ENCODE results near the gene MAPK4.
"Not testable (repeated sequence)": the region's sequence is repeated elsewhere in the genome, so short reads cannot be mapped to it uniquely, and the experiment has no call there.

The MAPK4 gene

DNA sequence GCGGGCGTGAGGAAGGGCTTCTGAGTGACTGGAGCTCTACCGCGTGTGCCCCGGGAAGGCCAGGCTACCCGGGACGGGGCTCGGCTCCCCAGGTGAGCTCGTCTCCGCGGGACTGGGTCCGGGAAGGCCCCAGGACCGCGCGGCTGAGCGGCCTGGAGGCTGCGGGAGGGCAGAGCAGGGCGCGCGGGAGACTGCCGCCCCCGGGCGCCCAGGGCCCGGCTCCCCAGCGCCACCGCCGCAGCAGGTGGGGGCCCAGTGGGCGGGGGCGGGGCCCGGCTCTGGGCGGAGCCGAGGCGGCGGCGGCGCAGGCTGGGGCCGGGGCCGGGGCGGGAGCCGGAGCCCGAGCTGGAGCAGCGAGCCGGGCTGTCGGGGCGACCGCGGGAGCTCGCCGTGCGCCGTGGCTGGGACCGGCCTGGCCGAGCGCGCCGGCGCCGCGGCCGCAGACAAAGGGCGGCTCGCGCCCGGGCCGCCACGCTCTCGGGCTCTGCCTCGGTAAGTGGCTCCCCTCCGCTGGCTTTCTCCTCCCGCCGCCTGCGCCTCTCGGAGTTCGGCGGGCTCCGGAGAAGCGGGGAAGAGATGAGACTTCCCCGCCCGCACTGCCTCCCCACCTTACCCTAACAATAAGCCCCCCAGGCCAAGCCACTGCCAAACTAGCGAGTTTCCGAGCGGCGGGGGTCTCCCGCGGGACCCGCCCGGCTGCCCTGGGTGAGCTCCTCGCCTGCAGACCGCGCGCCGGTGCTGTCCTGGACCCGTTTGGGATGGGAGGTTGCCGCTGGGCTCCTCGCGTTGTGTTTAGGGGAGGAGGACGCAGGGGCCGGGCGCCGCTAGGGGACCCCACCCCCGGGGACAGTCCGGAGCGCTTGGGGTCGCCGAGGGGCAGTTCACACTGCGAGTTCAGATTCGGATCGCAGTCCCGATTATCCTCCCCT is at the start of gene MAPK4:
TSS of gene MAPK4 (plus strand) at position 336 of the 929 bp plus-strand sequence. CDS start 103,872 bp downstream, outside the sequence.
- Histone ChIP-seq H3K27me3 (ENCODE audit: control insufficient read depth, insufficient read depth, low read length) (peaks cover 75% of the 10 kb centered on the region), H3K9ac (ENCODE audit: low read depth, low read length) (peak within 1 kb of the TSS; percentile 28), H3K4me3 (ENCODE audit: low read depth, low read length) (peak within 1 kb of the TSS; percentile 72), H3K4me1 (ENCODE audit: control insufficient read depth, insufficient read depth, low read length) (peaks cover 6% of the 10 kb centered on the region), H3K9me3 (ENCODE audit: control insufficient read depth, insufficient read depth, low read length) (no peaks in the 10 kb centered on the region), H3K36me3 (ENCODE audit: control insufficient read depth, insufficient read depth, low read length) (no peaks in the 10 kb centered on the region)

- H3K4me3 ChIP-seq (ENCODE audit: low read depth, low read length); H3K9ac ChIP-seq (ENCODE audit: low read depth, low read length); H3K27me3 ChIP-seq (ENCODE audit: control insufficient read depth, insufficient read depth, low read length); H3K36me3 ChIP-seq (ENCODE audit: control insufficient read depth, insufficient read depth, low read length); H3K9me3 ChIP-seq (ENCODE audit: control insufficient read depth, insufficient read depth, low read length); H3K4me1 ChIP-seq (ENCODE audit: control insufficient read depth, insufficient read depth, low read length): not testable (repeated sequence)
Measured at GRCh38 chr18:50517277-50517676, 42.6 kb upstream of the MAPK4 start.

- no peaks in the 10 kb centered on the region for H3K27me3 ChIP-seq (ENCODE audit: control insufficient read depth, insufficient read depth, low read length)
- H3K4me1 ChIP-seq (ENCODE audit: control insufficient read depth, insufficient read depth, low read length), result no peaks in the 10 kb centered on the region
- no peaks in the 10 kb centered on the region for H3K36me3 ChIP-seq (ENCODE audit: control insufficient read depth, insufficient read depth, low read length)
- H3K4me3 ChIP-seq (ENCODE audit: low read depth, low read length), result no peak overlapping the region
- no peaks in the 10 kb centered on the region for H3K9me3 ChIP-seq (ENCODE audit: control insufficient read depth, insufficient read depth, low read length)
- H3K9ac ChIP-seq (ENCODE audit: low read depth, low read length), result no peak overlapping the region
Measured at GRCh38 chr18:50518787-50519546, 40.9 kb upstream of the MAPK4 start.

DNA sequence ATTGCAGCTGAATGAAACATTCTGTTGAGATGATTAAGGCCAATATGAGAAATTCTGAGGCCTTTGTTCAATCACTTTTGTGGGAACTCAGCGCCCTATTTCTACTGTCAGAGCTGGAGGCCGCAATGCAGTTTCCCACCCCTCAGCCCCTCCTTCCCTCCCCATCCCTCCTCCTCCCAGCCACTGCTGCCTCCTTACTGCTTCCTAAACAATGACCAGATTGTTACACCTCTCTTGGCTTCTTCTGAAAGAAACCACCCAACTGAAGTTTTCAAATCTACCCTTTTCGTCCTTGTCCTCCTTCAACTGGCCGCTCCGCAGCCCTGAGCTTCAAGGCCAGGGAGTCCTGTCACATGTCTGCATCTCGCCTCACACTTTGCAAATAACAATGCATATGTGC is 36.7 kb upstream of the MAPK4 start:
- Histone ChIP-seq H3K9ac (ENCODE audit: low read depth, low read length) (no peak overlapping the region), H3K36me3 (ENCODE audit: control insufficient read depth, insufficient read depth, low read length) (no peaks in the 10 kb centered on the region), H3K27me3 (ENCODE audit: control insufficient read depth, insufficient read depth, low read length) (no peaks in the 10 kb centered on the region), H3K4me3 (ENCODE audit: low read depth, low read length) (no peak overlapping the region), H3K4me1 (ENCODE audit: control insufficient read depth, insufficient read depth, low read length) (no peaks in the 10 kb centered on the region), H3K9me3 (ENCODE audit: control insufficient read depth, insufficient read depth, low read length) (no peaks in the 10 kb centered on the region)

DNA sequence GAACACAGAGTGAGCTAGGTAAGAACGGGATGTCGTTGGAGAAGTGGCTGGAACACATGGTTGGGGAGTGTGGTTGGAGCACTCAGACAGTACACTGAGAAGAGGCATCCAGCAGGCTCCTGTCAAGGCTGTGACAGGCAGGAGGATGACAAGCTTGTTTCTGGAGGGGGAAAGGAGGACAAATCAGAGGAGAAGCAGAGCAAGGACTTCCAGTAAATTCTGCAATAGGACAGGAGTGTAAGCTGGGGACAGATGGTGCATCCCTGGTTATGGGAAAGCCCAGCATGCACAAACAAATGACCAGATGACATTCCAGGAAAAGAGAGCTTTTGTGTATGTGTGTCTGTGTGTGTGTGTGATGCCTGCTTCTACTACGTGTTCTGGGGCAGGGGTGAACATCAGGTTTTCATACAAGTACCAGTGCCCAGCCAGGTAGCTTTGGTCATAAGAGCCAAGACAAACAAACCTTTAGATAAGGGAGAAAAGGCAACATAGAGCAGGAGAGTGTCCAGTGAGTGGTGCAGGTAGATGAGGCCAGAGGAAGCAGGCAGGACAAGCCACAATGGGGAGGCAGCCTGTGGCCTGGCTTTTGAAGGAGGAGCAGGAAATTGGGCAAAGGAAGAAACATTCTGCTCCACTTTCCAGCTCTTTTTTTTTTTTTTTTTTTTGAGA is 32.1 kb upstream of the MAPK4 start:
- Histone ChIP-seq H3K36me3 (ENCODE audit: control insufficient read depth, insufficient read depth, low read length) (no peaks in the 10 kb centered on the region), H3K4me1 (ENCODE audit: control insufficient read depth, insufficient read depth, low read length) (no peaks in the 10 kb centered on the region), H3K4me3 (ENCODE audit: low read depth, low read length) (no peak overlapping the region), H3K27me3 (ENCODE audit: control insufficient read depth, insufficient read depth, low read length) (no peaks in the 10 kb centered on the region), H3K9ac (ENCODE audit: low read depth, low read length) (no peak overlapping the region), H3K9me3 (ENCODE audit: control insufficient read depth, insufficient read depth, low read length) (peaks cover 4% of the 10 kb centered on the region)

GRCh38 chr18:50528806-50529205 is 31.1 kb upstream of the MAPK4 start:
- Histone ChIP-seq H3K9me3 (ENCODE audit: control insufficient read depth, insufficient read depth, low read length) (peaks cover 4% of the 10 kb centered on the region), H3K36me3 (ENCODE audit: control insufficient read depth, insufficient read depth, low read length) (no peaks in the 10 kb centered on the region), H3K27me3 (ENCODE audit: control insufficient read depth, insufficient read depth, low read length) (no peaks in the 10 kb centered on the region), H3K4me1 (ENCODE audit: control insufficient read depth, insufficient read depth, low read length) (no peaks in the 10 kb centered on the region), H3K9ac (ENCODE audit: low read depth, low read length) (no peak overlapping the region), H3K4me3 (ENCODE audit: low read depth, low read length) (no peak overlapping the region)

GRCh38 chr18:50533822-50534221 is 26.1 kb upstream of the MAPK4 start:
- not testable (repeated sequence) for H3K27me3 ChIP-seq (ENCODE audit: control insufficient read depth, insufficient read depth, low read length); H3K4me1 ChIP-seq (ENCODE audit: control insufficient read depth, insufficient read depth, low read length); H3K4me3 ChIP-seq (ENCODE audit: low read depth, low read length); H3K36me3 ChIP-seq (ENCODE audit: control insufficient read depth, insufficient read depth, low read length); H3K9me3 ChIP-seq (ENCODE audit: control insufficient read depth, insufficient read depth, low read length); H3K9ac ChIP-seq (ENCODE audit: low read depth, low read length)

- not testable (repeated sequence) for H3K9ac ChIP-seq (ENCODE audit: low read depth, low read length); H3K27me3 ChIP-seq (ENCODE audit: control insufficient read depth, insufficient read depth, low read length); H3K4me1 ChIP-seq (ENCODE audit: control insufficient read depth, insufficient read depth, low read length); H3K4me3 ChIP-seq (ENCODE audit: low read depth, low read length); H3K9me3 ChIP-seq (ENCODE audit: control insufficient read depth, insufficient read depth, low read length); H3K36me3 ChIP-seq (ENCODE audit: control insufficient read depth, insufficient read depth, low read length)
Measured at GRCh38 chr18:50544476-50544875, 15.4 kb upstream of the MAPK4 start.

DNA sequence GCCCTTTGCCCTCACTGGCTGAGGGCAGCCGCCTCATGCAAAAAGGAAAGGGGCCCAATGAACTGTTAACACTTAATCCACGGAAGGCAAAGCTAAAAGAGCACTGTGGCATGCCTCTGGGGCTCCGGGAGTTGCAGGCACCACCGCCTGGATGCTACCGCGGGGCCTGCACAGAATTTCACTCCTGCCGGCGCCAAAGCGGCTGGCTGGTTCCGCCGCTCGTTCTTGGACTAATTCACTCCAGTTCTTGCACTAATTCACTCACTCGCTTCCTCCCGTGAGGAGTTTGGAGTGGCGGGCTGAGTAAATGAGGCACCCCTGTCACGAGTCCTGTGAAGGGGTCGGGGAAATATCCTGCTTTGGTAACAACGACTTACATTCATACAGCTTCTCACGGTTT is 14.0 kb upstream of the MAPK4 start:
- H3K27me3 ChIP-seq (ENCODE audit: control insufficient read depth, insufficient read depth, low read length), result peaks cover 5% of the 10 kb centered on the region
- no peak overlapping the region for H3K9ac ChIP-seq (ENCODE audit: low read depth, low read length)
- no peak overlapping the region for H3K4me3 ChIP-seq (ENCODE audit: low read depth, low read length)
- no peaks in the 10 kb centered on the region for H3K36me3 ChIP-seq (ENCODE audit: control insufficient read depth, insufficient read depth, low read length)
- H3K4me1 ChIP-seq (ENCODE audit: control insufficient read depth, insufficient read depth, low read length), result no peaks in the 10 kb centered on the region
- H3K9me3 ChIP-seq (ENCODE audit: control insufficient read depth, insufficient read depth, low read length), result no peaks in the 10 kb centered on the region

DNA sequence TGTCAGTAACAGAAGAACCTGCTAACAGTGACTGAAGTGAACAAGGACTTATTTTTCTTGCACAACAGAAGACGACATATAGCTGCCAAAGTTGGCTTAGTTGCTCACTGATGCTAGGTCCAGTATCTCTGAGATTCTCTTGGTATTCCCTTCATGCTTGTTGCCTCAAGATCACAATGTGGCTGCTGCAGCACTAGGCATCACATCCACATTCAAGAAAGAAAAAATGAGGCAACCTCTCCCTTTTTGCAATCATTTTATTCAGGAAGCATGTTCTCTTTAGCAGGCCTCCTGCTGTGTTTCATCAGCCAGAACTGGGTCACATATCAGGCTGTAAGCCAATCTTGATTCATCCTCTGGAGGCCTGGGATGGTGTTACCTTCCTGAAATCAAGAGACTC is 11.7 kb upstream of the MAPK4 start:
- no peak overlapping the region for H3K4me3 ChIP-seq (ENCODE audit: low read depth, low read length)
- no peaks in the 10 kb centered on the region for H3K4me1 ChIP-seq (ENCODE audit: control insufficient read depth, insufficient read depth, low read length)
- peaks cover 5% of the 10 kb centered on the region for H3K27me3 ChIP-seq (ENCODE audit: control insufficient read depth, insufficient read depth, low read length)
- H3K9ac ChIP-seq (ENCODE audit: low read depth, low read length), result no peak overlapping the region
- no peaks in the 10 kb centered on the region for H3K36me3 ChIP-seq (ENCODE audit: control insufficient read depth, insufficient read depth, low read length)
- H3K9me3 ChIP-seq (ENCODE audit: control insufficient read depth, insufficient read depth, low read length), result no peaks in the 10 kb centered on the region

DNA sequence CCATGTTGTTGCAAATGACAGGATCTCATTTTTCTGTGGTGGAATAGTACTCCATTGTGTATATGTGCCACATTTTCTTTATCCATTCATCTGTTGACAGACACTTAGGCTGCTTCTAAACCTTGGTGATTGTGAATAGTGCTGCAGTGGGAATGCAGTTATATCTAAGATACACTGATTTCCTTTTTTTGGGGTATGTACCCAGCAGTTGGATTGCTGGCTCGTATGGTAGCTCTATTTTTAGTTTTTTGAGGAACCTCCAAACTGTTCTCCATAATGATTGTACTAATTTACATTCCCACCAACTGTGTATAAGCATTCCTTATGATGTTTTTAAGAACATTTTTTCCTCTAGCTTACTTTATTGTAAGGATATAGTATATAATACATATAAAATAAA is 8.2 kb upstream of the MAPK4 start:
- H3K4me1 ChIP-seq (ENCODE audit: control insufficient read depth, insufficient read depth, low read length); H3K4me3 ChIP-seq (ENCODE audit: low read depth, low read length); H3K36me3 ChIP-seq (ENCODE audit: control insufficient read depth, insufficient read depth, low read length); H3K9ac ChIP-seq (ENCODE audit: low read depth, low read length); H3K9me3 ChIP-seq (ENCODE audit: control insufficient read depth, insufficient read depth, low read length): not testable (repeated sequence)
- H3K27me3 ChIP-seq (ENCODE audit: control insufficient read depth, insufficient read depth, low read length), result peaks cover 21% of the 10 kb centered on the region
